Activated CD8-positive, alpha-beta memory T cell treated with anti-CD3 and anti-CD28 coated beads, Interleukin-2, amount 50 U/mL, for 4 hours (primary cell): ENCODE measurements around the gene GLT1D1.

Experiments
- DNase-seq: peaks from one replicate; pipeline ENCODE4 v3.0.0-alpha.2; 2020

Gene GLT1D1

GRCh38 chr12:128916425-128916824 lies 63.1 kb downstream of the GLT1D1 start:
- no peak for DNase-seq

DNA sequence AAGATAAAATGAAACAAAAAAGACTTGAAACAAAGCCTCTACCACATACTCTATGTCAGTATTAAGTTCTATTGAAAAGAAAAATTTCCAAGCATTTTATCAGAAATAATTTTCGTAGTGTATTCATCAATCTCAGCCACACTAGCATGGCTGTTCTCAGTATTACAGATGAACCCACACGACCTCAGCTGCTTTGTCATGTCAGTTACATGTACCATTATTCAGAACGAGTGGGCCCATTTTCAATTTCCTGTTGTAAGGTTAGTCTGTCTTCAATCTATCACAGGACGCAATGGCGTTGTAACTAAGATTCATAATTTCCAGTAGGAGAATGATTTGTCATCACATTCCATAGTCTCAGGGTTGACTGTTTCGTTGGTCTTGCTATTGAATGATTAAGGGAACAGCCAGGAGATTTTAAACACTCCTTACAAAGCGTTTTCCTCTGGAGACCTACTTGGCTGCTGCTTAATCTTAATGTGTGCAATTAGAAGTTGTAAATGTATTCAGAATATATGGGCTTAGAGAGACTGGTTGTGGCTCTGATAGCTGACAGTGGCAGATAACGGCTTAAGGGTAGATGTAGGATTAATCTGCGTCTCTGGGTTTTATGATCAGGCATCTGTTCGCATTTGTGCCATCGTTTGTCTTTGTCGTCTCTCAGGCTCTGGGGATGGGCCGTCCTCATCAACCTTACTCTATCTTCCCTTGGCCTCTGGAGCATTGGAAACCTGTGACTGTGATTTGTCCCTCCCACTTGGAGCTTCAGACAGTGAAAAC lies 65.4 kb downstream of the GLT1D1 start:
- no peak for DNase-seq

DNA sequence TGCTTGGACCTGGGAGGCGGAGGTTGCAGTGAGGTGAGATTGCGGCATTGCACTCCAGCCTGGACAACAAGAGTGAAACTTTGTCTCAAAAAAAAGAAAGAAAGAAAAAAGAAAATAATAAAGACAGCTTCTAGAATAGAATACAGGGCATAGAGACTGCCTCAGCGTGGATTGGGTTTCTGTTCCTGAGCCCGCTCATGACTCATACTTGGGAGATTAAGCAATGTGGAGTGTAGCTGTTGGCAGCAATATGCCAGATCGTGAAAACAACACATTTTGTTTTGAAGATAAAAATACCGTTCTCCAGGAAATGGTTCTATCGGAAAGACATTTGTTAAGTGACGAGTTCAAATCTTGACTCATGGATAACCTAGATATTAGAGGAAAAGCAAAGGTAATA lies 67.2 kb downstream of the GLT1D1 start:
- DNase-seq = no peak

DNA sequence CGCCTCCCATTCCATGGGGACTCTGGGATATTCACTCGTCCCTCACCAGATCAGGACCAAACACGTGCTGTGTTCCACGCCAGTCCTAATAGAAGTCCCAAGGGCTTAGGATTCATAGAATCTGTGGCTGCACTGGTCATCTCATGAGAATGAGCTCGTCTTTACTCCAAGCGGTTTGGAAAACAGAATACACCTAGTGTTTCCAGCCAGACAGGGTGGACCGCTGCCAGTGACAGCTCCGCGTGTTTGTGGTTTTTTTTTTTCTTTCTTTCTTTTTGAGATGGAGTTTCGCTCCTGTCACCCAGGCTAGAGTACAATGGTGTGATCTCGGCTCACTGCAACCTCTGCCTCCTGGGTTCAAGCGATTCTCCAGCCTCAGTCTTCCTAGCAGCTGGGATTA lies 75.1 kb downstream of the GLT1D1 start:
- DNase-seq = no peak

- no peak for DNase-seq
Observed at GRCh38 chr12:128929057-128929456, 75.8 kb downstream of the GLT1D1 start.

DNA sequence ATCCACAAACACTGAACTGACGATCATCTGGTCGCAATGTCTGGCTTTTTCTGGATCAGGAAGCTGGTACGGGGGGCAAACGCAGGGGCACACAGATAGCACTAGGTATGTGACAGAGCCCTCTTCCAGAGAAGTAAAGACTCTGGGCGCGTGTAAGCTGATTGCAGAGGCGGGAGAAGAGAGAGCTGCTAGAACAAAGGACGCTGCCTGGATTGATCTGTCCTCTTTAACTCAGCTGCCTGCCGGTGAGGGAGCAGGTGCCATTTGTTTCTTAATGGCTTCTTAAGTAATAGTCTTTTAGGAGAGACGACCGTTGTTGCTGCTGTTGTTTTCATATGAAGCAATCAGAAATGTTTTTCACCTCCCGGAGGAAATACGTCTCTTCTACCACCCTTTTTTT lies 77.3 kb downstream of the GLT1D1 start:
- no peak for DNase-seq

DNA sequence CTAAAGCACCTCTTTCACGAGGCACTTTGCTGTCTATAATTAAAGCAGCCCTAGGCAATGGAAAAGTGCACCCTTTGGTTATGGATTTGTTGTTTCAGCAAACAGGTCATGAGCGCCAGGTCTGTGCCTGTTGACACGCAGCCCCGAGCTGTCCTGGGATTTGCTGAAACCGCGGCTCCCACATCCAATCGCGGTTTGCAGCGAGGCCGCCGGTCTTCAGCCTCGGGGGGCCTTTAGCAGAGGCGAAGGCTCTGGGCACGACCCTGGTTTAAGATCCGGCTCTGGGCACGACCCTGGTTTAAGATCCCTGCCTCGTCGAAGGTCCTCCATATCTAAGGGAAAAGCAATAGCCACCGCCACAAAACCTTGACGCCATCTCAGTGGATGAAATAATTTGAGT lies 79.2 kb downstream of the GLT1D1 start:
- DNase-seq = no peak

- no peak for DNase-seq
Observed at GRCh38 chr12:128933039-128933438, 79.8 kb downstream of the GLT1D1 start.

DNA sequence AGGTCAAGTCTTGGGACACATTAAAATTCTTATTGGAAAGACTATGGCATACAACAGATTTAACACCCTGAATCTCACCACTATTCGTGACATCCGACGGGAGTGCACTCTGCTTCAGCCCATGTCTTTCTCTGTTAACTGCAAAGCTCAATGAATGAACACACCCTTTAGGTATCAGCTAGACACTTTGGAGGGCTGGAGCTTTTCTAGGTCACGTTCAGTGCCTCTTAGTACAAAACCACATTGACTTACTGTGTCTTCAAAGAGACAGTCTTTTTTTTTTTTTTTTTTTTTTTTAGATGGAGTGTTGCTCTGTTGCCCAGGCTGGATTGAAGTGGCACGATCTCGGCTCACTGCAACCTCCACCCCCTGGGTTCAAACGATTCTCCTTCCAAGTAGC lies 80.6 kb downstream of the GLT1D1 start:
- no peak for DNase-seq

DNA sequence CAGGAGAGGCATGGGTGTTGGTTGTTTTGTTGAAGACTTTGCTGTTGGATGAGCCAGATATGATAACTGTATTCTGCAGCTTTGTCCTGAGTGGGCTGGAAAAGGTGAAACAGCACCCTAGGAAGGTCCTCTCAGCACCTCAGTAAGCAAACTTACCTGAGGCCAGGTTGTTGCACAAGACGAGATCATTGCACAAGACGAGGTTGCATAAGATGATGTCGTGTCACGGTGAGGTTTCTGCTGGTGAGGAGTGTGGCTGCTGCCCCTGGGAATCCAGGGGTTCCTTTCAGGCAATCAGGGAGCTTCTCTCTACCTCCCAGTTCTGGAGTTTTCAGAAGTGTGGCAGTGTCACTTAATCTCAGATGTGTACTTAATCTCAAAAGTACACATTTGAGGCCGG lies 85.6 kb downstream of the GLT1D1 start:
- no peak for DNase-seq

- DNase-seq = no peak
Observed at GRCh38 chr12:128940090-128940888, 87.0 kb downstream of the GLT1D1 start.

- DNase-seq = no peak
Observed at GRCh38 chr12:128940974-128941373, 87.7 kb downstream of the GLT1D1 start.

DNA sequence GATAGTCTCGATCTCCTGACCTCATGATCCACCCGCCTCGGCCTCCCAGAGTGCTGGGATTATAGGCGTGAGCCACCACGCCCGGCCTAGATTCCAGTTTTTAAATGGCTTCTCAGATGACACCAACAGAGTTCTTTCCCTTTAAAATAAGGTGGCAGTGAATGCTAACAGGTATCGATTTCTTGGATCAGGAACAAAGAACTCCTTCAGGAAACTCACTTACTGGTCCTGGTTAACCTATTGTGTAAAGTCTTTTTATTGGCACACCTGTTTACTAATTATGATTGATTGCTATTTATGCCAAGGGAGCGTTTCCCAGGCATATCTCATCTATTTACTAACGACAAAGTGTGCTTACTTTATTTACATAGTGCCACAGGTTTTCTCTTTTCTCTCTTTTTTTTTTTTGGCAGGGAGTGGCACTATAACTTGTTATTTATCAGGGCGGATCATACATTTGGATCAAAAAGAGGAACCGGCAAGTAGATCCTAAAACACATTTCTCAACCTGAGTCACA lies 89.7 kb downstream of the GLT1D1 start:
- no peak for DNase-seq

DNA sequence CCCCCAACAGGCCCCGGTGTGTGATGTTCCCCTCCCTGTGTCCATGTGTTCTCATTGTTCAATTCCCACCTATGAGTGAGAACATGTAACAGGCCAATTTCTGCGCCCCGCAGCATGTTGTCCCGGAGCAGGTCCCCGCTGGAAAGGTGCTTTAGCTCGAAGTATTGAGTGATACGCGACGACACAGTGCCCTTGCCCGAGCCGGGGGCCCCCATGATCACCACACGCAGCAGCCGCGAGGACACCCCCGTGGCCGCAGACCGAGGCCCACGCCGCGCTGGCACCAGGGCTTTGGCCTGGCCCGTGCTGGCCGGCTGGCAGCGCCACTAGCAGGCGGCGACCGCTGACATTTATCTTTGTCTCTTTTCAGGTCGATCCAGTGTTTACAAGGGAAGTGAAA lies 91.7 kb downstream of the GLT1D1 start:
- no peak for DNase-seq

GRCh38 chr12:128947209-128947608 lies 93.9 kb downstream of the GLT1D1 start:
- no peak for DNase-seq

- no peak for DNase-seq
Observed at GRCh38 chr12:128949086-128949485, 95.8 kb downstream of the GLT1D1 start.

DNA sequence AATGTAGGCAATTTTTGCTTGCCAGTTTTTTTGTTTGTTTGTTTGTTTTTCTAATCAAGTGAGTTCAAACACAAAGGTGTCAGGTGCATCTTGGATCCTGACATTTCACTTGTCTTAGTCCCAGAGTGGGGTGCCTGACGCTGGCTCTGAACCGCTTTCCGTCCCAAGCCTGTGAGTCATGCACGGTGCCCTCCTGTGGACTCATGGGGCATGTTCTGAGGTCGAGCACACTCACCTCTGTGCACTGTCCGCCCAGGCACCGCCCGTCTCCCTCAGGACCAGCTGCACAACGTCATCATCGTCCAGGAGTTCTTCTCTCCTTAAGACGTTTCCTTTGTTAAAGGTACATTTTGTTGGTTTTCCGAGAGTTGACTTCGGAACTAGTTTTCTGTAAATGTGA lies 98.2 kb downstream of the GLT1D1 start:
- DNase-seq = no peak

- no peak for DNase-seq
Observed at GRCh38 chr12:128956755-128957154, 103.5 kb downstream of the GLT1D1 start.

DNA sequence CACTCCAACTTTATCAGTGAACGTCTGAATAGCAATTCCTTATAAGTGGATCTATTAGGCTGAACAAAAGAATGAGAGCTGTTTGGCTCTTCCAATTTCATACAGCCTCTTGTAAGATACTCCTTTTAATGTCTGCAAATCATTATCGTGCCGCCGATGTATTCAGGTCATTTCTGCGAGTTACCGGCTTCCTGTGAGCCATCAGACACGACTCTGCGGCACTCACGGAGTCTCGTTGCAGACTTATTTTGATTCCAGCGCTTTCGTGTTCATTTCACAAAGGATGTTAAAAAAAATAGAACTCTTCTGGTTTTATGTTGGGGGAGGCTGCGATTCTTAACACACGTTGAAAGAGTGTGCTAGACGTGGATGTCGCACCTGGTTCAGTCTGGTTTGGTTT lies 106.6 kb downstream of the GLT1D1 start:
- no peak for DNase-seq

DNA sequence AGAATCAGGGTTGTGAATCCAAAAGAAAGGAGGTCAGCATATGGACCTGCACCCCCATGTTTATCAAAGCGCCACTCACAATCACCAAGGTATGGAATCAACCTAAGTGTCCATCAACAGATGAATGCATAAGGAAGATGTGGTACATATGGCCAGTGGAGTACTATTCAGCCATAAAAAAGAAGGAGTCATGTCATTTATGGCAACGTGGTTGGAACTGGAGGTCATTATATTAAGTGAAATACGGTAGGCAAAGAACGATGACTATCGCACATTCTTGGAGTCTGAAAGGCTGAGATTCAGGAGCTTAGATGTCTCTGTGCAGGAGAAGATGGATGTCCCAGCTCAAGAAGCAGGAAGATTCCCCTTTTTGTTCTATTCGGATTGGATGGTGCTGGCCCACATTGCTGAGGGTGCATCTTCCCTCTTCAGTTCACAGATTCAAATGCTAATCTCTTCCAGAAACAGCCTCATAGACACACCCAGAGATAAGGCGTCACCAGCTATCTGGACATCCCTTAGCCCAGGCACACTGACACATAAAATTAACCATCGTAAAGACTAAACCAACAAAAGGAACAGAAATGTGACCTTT lies 108.1 kb downstream of the GLT1D1 start:
- no peak for DNase-seq

DNA sequence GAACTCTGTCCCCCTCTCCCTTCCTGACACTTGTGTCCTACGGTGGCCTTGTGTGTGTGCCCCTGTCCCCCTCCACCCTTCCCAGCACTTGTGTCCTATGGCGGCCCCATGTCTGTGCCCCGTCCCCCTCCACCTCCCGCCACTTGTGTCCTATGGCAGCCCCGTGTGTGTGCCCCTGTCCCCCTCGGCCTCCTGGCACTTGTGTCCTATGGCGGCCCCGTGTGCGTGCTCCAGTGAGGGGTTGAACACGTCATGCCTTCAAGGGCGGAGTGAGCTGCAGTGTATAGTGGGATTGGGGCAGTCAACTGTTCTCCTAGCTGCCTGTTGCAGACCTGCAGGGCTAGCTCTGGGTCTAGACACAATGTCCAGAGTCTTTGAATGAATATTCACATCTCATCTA lies 108.7 kb downstream of the GLT1D1 start:
- DNase-seq = no peak

GRCh38 chr12:128966203-128966810 lies 113.0 kb downstream of the GLT1D1 start:
- DNase-seq = no peak

- no peak for DNase-seq
Observed at GRCh38 chr12:128968668-128969067, 115.4 kb downstream of the GLT1D1 start.
